Osteoblast (primary cell): ENCODE measurements around the gene STAM2. TPM values are rescaled to one million over a fixed set of nuclear protein-coding genes. Genes with fewer than 3 reads are reported as not detected.
"Not testable (repeated sequence)": the region's sequence is repeated elsewhere in the genome, so short reads cannot be mapped to it uniquely, and the experiment has no call there.

Source experiments
- DNase-seq: peaks from one replicate; pipeline ENCODE4 v3.0.0; 2011; ENCODE audit warnings: low spot score, mixed read lengths; ENCODE audit not compliant: insufficient read length; ENCODE audit errors: missing footprints
- H2AFZ ChIP-seq: 2 replicates; pipeline ENCODE4 v1.6.0; 2011; ENCODE audit warnings: mild to moderate bottlenecking, low read length
- H3K27ac ChIP-seq: 2 replicates; pipeline ENCODE4 v1.5.1; 2011; ENCODE audit warnings: mild to moderate bottlenecking, low read depth, low read length, moderate library complexity
- H3K27me3 ChIP-seq: 2 replicates; pipeline ENCODE4 v1.6.0; 2012; ENCODE audit warnings: mild to moderate bottlenecking, control low read depth, inconsistent platforms, low read length, moderate library complexity; ENCODE audit not compliant: insufficient read depth
- H3K36me3 ChIP-seq: 2 replicates; pipeline ENCODE4 v1.5.1; 2011; ENCODE audit warnings: mild to moderate bottlenecking, low read length, control low read depth, moderate library complexity; ENCODE audit not compliant: insufficient read depth
- H3K4me1 ChIP-seq: 2 replicates; pipeline ENCODE4 v1.5.1; 2011; ENCODE audit warnings: mild to moderate bottlenecking, low read length, control low read depth, moderate library complexity; ENCODE audit not compliant: insufficient read depth
- H3K4me2 ChIP-seq: 2 replicates; pipeline ENCODE4 v1.6.0; 2011; ENCODE audit warnings: mild to moderate bottlenecking, low read length; ENCODE audit not compliant: insufficient read depth
- H3K4me3 ChIP-seq: fragments of 200-600 bp; sonication (generic); 3 replicates; pipeline ENCODE4 v1.5.1; 2012; ENCODE audit warnings: mild to moderate bottlenecking, low read length, inconsistent platforms; ENCODE audit not compliant: insufficient read depth
- H3K79me2 ChIP-seq: 2 replicates; pipeline ENCODE4 v1.6.0; 2012; ENCODE audit warnings: mild to moderate bottlenecking, low read length, control low read depth, inconsistent platforms; ENCODE audit not compliant: insufficient read depth
- H3K9me3 ChIP-seq: 2 replicates; pipeline ENCODE4 v1.5.1; 2011; ENCODE audit warnings: low read depth, low read length, control low read depth
- H4K20me1 ChIP-seq: 2 replicates; pipeline ENCODE4 v1.6.0; 2012; ENCODE audit warnings: mild to moderate bottlenecking, low read length, control low read depth; ENCODE audit not compliant: insufficient read depth
- total RNA-seq: library from RNA; depleted of rRNA; stranded (reverse); fragments of >200 nt; gene quantifications from 2 replicates; pipeline ENCODE4 v1.2.3, GENCODE V29; 2012
- TF ChIP-seq, protein P1 (sequence below): IDR thresholded peaks from 2 replicates; pipeline ENCODE4 v1.5.1; 2011; ENCODE audit warnings: mild to moderate bottlenecking, low read depth, low read length, moderate library complexity; ENCODE audit errors: extremely low read depth

STAM2 gene
- total RNA-seq, 1 donor, result 52.5 TPM

- Histone ChIP-seq H4K20me1 (no peaks in the 10 kb centered on the region), H2AFZ (no peak overlapping the region), H3K4me3 (no peak overlapping the region), H3K4me1 (no peaks in the 10 kb centered on the region), H3K9me3 (no peaks in the 10 kb centered on the region), H3K27me3 (peaks cover 5% of the 10 kb centered on the region), H3K27ac (no peak overlapping the region), H3K36me3 (no peaks in the 10 kb centered on the region), H3K79me2 (no peaks in the 10 kb centered on the region), H3K4me2 (no peak overlapping the region)
- DNase-seq, result no peak
- TF ChIP-seq, protein P1, sequence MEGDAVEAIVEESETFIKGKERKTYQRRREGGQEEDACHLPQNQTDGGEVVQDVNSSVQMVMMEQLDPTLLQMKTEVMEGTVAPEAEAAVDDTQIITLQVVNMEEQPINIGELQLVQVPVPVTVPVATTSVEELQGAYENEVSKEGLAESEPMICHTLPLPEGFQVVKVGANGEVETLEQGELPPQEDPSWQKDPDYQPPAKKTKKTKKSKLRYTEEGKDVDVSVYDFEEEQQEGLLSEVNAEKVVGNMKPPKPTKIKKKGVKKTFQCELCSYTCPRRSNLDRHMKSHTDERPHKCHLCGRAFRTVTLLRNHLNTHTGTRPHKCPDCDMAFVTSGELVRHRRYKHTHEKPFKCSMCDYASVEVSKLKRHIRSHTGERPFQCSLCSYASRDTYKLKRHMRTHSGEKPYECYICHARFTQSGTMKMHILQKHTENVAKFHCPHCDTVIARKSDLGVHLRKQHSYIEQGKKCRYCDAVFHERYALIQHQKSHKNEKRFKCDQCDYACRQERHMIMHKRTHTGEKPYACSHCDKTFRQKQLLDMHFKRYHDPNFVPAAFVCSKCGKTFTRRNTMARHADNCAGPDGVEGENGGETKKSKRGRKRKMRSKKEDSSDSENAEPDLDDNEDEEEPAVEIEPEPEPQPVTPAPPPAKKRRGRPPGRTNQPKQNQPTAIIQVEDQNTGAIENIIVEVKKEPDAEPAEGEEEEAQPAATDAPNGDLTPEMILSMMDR, result no peak
Measured at GRCh38 chr2:152186262-152186661, 10.7 kb upstream of the STAM2 start.

DNA sequence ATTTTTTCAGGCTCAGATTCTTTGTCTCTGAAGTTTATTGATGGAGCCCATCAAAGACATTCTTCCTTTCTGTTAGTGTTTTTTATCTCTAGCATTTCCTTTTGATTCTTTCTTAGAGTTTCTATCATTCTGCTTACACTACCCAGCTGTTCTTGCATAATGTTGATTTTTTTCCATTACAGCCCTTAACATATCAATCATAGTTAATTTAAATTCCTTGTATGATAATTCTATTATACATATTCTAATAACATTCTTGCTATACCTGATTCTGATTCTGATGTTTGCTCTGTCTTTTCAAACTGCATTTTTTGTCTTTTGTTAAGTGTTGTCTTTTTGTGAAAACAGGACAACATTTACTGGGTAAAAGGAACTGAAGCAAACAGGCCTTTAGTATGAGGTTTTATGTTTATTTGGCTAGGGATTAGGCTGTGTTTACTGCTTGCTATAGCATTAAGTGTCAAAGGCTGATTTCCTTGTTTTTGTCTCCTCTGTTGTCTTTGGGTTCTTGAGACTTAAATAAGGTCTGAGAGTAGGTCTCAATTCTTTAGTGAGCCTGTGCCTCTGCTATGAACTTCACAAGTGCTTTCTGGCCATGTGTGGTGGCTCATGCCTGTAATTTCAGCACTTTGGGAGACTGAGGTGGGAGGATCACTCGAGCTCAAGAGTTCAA, 8.0 kb upstream of the STAM2 start:
- DNase-seq, result no peak
- H2AFZ ChIP-seq, result no peak overlapping the region
- no peaks in the 10 kb centered on the region for H3K79me2 ChIP-seq

DNA sequence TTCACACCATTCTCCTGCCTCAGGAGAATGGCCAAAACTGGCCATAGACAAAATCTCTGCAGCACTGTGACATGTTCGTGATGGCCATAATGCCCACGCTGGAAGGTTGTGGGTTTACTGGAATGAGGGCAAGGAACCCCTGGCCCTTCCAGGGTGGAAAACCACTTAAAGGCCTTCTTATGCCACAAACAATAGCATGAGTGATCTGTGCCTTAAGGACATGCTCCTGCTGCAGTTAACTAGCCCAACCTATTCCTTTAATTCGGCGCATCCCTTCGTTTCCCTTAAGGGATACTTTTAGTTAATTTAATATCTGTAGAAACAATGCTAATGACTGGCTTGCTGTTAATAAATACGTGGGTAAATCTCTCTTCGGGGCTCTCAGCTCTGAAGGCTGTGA, 2.1 kb upstream of the STAM2 start:
- H4K20me1 ChIP-seq, H3K4me3 ChIP-seq, DNase-seq, H3K9me3 ChIP-seq, H3K27ac ChIP-seq, H3K27me3 ChIP-seq, H3K4me1 ChIP-seq, H3K36me3 ChIP-seq, H3K4me2 ChIP-seq, H2AFZ ChIP-seq: not testable (repeated sequence)
- peaks cover 25% of the 10 kb centered on the region for H3K79me2 ChIP-seq

More for the DNA sequence above, 8.0 kb upstream of the STAM2 start:
- H3K9me3 ChIP-seq, result no peaks in the 10 kb centered on the region
- H4K20me1 ChIP-seq, result no peaks in the 10 kb centered on the region
- peaks cover 7% of the 10 kb centered on the region for H3K27me3 ChIP-seq
- no peak overlapping the region for H3K27ac ChIP-seq
- H3K4me3 ChIP-seq, result no peak overlapping the region
- H3K4me1 ChIP-seq, result no peaks in the 10 kb centered on the region
- TF ChIP-seq, protein P1, result no peak
- no peaks in the 10 kb centered on the region for H3K36me3 ChIP-seq
- no peak overlapping the region for H3K4me2 ChIP-seq

- H3K79me2 ChIP-seq, result peaks cover 38% of the 10 kb centered on the region
- H4K20me1 ChIP-seq, result peaks cover 10% of the 10 kb centered on the region
- H3K36me3 ChIP-seq, result no peaks in the 10 kb centered on the region
- H3K4me2 ChIP-seq, result peak overlapping the region; percentile 88
- peaks cover 21% of the 10 kb centered on the region for H3K4me1 ChIP-seq
- peak overlapping the region; percentile 99 for H3K27ac ChIP-seq
- DNase-seq, result peak; percentile 68
- H2AFZ ChIP-seq, result peak overlapping the region; percentile 93
- peaks cover 2% of the 10 kb centered on the region for H3K27me3 ChIP-seq
- peak overlapping the region; percentile 92 for H3K4me3 ChIP-seq
- no peaks in the 10 kb centered on the region for H3K9me3 ChIP-seq
- TF ChIP-seq, protein P1, result no peak
Measured at GRCh38 chr2:152176113-152176714, 651 bp upstream of the STAM2 start.
